GM21381 (cell line): Measurements from ENCODE around the gene PLAGL2.

Experiments
- ATAC-seq: cut with Tn5 transposase; IDR thresholded peaks from one replicate; pipeline ENCODE4 v1.9.1; 2021; ENCODE audit warnings: mild to moderate bottlenecking, moderate library complexity; ENCODE audit not compliant: unreplicated experiment

The PLAGL2 gene

DNA sequence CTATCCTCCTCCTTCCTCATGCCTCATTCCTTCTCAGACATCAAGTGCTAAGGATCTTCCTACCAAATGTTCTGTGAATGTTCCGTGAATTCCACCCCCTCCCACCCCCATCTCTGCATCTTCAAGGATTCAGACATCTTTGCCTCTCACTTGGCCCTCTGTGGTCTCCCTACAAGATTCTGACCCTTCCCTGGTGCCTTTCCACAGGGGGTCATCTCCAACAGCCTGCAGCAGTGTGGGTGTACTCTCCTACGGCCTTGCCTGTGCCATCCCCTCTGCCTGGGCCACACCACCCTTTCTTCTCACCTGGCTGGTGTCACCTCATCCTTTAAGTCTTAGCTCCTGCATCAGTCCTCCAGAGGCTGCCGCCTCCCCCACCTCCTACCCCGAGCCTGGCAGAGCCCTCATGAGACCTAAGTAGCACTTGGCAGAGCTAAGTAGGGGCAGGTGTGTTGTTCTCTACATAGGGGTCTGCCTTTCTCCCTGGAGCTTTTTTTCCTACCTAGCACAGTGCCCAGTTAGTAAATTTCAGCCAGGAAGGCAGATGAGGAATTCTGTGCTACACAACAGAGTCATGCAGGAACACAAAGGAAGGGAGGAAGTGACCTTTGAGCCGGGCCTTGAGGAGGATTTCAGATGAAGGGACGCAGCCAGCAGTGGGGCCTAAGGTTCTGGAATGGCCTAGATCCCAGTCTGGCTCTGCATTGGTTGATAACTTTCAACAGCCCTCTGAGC is 55.0 kb downstream of the PLAGL2 start:
- no peak for ATAC-seq

DNA sequence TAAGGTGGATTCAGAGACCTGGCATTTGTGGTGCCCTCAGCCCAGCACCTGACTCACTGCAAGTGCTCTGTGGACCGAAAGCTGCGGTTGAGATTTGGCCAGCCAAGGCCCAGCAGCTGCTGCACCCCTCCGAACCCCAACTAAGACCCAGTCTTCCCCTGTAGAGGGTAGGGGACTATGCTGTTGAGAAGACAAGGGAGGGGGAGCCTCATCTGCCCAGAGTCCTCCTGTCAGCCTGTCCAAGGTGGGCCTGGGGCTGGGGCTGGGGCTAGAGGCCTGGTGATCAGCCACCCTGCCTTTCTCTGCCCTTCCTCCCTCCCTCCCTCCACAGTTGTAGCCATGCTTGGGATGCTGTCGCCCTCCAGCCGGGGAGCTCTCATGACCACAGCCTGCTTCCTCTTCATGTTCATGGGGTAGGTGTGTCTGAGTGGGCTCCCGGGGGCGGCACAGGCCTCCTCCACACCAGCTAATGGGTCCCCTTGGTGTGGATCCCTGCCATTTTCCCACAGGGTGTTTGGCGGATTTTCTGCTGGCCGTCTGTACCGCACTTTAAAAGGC is 57.2 kb downstream of the PLAGL2 start:
- no peak for ATAC-seq

DNA sequence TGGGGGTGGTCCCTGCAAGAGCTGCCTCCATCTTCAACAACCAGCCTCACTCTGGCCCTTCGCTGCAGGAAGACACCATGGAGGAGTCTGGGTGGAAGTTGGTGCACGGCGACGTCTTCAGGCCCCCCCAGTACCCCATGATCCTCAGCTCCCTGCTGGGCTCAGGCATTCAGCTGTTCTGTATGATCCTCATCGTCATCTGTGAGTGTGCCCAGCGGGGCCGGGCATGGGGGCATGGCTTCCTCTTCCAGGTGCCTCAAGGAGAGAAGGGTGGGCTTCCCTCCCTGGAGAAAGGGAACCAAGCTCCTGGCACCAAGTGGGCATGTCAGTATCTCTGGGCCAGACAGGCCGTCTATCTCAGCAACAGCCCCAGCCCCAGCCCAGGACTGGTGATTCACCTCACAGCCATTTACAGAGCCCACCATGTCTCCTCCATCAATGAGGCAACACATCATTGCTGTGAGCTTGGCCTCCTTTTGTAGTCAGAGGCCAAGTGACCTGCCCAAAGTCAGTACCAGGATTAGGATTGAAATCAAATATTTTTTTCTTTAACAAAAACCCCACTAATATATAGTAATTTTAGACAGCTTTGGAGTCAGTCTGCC is 57.9 kb downstream of the PLAGL2 start:
- no peak for ATAC-seq

- no peak for ATAC-seq
These were observed 62.5 kb downstream of the PLAGL2 start for GRCh38 chr20:32144898-32145662.

GRCh38 chr20:32142991-32143390 is 64.6 kb downstream of the PLAGL2 start:
- no peak for ATAC-seq
